OCI-LY7 (cell line): ENCODE data around the gene FOXJ2.

ENCODE experiments used
- EZH2phosphoT487 ChIP-seq: fragments of 200-600 bp; sonication (generic); IDR thresholded peaks from 2 replicates; pipeline ENCODE4 v1.6.1; 2018; ENCODE audit warnings: low read depth, borderline replicate concordance, mild to moderate bottlenecking, mixed run types, antibody characterized with exemption, low read length, moderate library complexity, mixed read lengths
- TF ChIP-seq, protein P1 (sequence below): fragments of 200-600 bp; sonication (generic); conservative IDR thresholded peaks from 2 replicates; pipeline ENCODE4 v1.5.1; 2014; ENCODE audit warnings: mild to moderate bottlenecking, antibody characterized with exemption, low read length, moderate library complexity, mixed read lengths

DNA sequence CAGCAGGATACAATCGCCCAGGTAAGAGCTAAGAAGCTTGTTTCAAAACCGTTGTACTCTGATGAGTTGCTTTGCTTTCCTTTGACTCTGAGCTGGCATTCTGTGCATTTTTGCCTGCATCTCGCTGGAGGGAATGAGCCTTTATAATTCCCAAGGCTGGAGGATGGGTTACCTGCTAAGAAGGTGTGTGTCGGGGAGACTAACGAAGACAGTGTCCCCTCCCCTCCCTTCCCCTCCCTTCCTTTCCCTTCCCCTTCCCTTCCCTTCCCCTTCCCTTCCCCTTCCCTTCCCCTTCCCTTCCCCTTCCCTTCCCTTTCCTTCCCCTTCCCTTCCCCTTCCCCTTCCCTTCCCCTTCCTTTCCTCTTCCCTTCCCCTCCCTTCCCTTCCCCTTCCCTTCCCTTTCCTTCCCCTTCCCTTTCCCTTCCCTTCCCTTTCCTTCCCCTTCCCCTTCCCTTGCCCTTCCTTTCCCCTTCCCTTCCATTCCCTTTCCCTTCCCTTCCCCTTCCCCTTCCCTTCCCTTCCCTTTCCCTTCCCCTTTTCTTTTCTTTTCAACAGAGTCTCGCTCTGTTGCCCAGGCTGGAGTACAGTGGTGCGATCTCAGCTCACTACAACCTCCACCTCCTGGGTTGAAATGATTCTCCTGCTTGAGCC is 18.2 kb downstream of the FOXJ2 start:
- TF ChIP-seq, protein P1, sequence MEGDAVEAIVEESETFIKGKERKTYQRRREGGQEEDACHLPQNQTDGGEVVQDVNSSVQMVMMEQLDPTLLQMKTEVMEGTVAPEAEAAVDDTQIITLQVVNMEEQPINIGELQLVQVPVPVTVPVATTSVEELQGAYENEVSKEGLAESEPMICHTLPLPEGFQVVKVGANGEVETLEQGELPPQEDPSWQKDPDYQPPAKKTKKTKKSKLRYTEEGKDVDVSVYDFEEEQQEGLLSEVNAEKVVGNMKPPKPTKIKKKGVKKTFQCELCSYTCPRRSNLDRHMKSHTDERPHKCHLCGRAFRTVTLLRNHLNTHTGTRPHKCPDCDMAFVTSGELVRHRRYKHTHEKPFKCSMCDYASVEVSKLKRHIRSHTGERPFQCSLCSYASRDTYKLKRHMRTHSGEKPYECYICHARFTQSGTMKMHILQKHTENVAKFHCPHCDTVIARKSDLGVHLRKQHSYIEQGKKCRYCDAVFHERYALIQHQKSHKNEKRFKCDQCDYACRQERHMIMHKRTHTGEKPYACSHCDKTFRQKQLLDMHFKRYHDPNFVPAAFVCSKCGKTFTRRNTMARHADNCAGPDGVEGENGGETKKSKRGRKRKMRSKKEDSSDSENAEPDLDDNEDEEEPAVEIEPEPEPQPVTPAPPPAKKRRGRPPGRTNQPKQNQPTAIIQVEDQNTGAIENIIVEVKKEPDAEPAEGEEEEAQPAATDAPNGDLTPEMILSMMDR, result no peak
- TF ChIP-seq EZH2phosphoT487, result no peak
